Dermis microvascular lymphatic vessel endothelial cell (primary cell): ENCODE measurements around the gene ACER1. TPM values are rescaled to one million over a fixed set of nuclear protein-coding genes. Genes with fewer than 3 reads are reported as not detected.
"Not testable (repeated sequence)": the region's sequence is repeated elsewhere in the genome, so short reads cannot be mapped to it uniquely, and the experiment has no call there.

Experiments used
- DNase-seq, 2 donors: peaks; one replicate each; pipeline versions ENCODE4 v3.0.0 to v3.0.0-alpha.2; 2010; ENCODE audit warnings: low read depth in 2 of 2
- total RNA-seq: library from RNA; depleted of rRNA; stranded (reverse); fragments of >200 nt; gene quantifications from 2 replicates; pipeline ENCODE4 v1.2.1, GENCODE V29; 2014

Gene ACER1
- total RNA-seq, 1 donor from 2014 or later: not detected

- DNase-seq: no peak
Observed at GRCh38 chr19:6288737-6289136, 44.7 kb downstream of the ACER1 start.

GRCh38 chr19:6287269-6287885, 46.0 kb downstream of the ACER1 start:
- no peak for DNase-seq

- DNase-seq: no peak
Observed at GRCh38 chr19:6286676-6287075, 46.7 kb downstream of the ACER1 start.

GRCh38 chr19:6282393-6282792, 51.0 kb downstream of the ACER1 start:
- not testable (repeated sequence) for DNase-seq

GRCh38 chr19:6279931-6280591, 53.4 kb downstream of the ACER1 start, which contains the start of gene MLLT1:
TSS of gene MLLT1 (minus strand) at chr19:6279975. CDS start at chr19:6279784, 191 bp downstream.
- peak; percentile 89 to 98 for DNase-seq

- DNase-seq: no peak
Observed at GRCh38 chr19:6279620-6279930, 53.8 kb downstream of the ACER1 start.

GRCh38 chr19:6278740-6279619, 54.4 kb downstream of the ACER1 start:
- no peak for DNase-seq

GRCh38 chr19:6278051-6278450, 55.4 kb downstream of the ACER1 start:
- DNase-seq: no peak

GRCh38 chr19:6276447-6276846, 57.0 kb downstream of the ACER1 start:
- DNase-seq: no peak

GRCh38 chr19:6275170-6275744, 58.2 kb downstream of the ACER1 start:
- no peak for DNase-seq

- DNase-seq: no peak
Observed at GRCh38 chr19:6274756-6275155, 58.7 kb downstream of the ACER1 start.

- DNase-seq: peak; percentile 87 to 89
Observed at GRCh38 chr19:6273701-6274601, 59.5 kb downstream of the ACER1 start.

GRCh38 chr19:6272913-6273600, 60.4 kb downstream of the ACER1 start:
- DNase-seq: no peak

- no peak for DNase-seq
Observed at GRCh38 chr19:6272411-6272791, 61.0 kb downstream of the ACER1 start.

- peak; percentile 43 to 76 for DNase-seq
Observed at GRCh38 chr19:6271721-6272410, 61.5 kb downstream of the ACER1 start.

- peak in 1 of 2 donors; percentile 39 for DNase-seq
Observed at GRCh38 chr19:6271251-6271650, 62.2 kb downstream of the ACER1 start.

GRCh38 chr19:6270822-6271221, 62.6 kb downstream of the ACER1 start:
- no peak for DNase-seq

GRCh38 chr19:6270076-6270745, 63.2 kb downstream of the ACER1 start:
- DNase-seq: no peak
